Breast epithelium (tissue), 3 donors: ENCODE data around the gene LRFN3.

Experiments
- CTCF ChIP-seq, 3 donors: fragments of 450-650 bp; IDR thresholded peaks; one replicate each; pipeline ENCODE4 v1.5.1; 2016 to 2017; ENCODE audit warnings: antibody characterized with exemption in 3 of 3, mild to moderate bottlenecking in 3 of 3, moderate library complexity in 3 of 3
- POLR2A ChIP-seq: fragments of 450-650 bp; IDR thresholded peaks from one replicate; pipeline ENCODE4 v1.6.1; 2016; ENCODE audit warnings: antibody characterized with exemption, mild to moderate bottlenecking, moderate library complexity
- POLR2AphosphoS5 ChIP-seq, 3 donors: sonication (generic); formaldehyde crosslinking; IDR thresholded peaks; one replicate each; pipeline ENCODE4 v1.6.1; 2017; ENCODE audit warnings: antibody characterized with exemption in 3 of 3

DNA sequence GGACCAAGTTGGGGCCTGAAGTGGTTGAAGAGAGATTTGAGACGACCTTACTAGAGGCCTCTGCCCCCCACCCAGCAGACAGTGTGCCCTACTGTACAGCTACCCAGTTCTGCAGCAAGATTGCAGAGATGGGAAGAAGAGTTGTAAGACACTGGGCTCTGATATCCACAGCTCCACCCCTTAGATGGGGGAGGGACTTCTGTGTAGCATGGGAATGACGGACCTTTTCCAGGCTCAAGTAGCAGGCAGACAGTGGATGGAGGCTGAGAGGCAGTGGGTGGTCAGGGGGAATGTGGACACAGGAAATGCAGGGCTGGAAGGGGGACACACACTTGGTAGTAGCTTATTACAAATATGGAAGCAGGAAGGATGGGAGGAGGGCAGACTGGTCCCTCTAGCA is 13.0 kb downstream of the LRFN3 start:
- TF ChIP-seq CTCF (IDR thresholded peaks at IDR 0.05) (no peak), POLR2A (no peak), POLR2AphosphoS5 (IDR thresholded peaks at IDR 0.05) (no peak)
